HG03342 (cell line): ENCODE results near the gene SHROOM2.
A peak's percentile ranks its signal among the peaks of the same experiment; 100 is the strongest.

Source experiments
- ATAC-seq: cut with Tn5 transposase; IDR thresholded peaks from one replicate; pipeline ENCODE4 v1.9.1; 2021; ENCODE audit warnings: mild to moderate bottlenecking, moderate library complexity; ENCODE audit not compliant: unreplicated experiment

SHROOM2 gene

GRCh38 chrX:9927698-9928482 lies 141.7 kb downstream of the SHROOM2 start:
- no peak for ATAC-seq

GRCh38 chrX:9935436-9935835 lies 149.2 kb downstream of the SHROOM2 start:
- ATAC-seq, result no peak

DNA sequence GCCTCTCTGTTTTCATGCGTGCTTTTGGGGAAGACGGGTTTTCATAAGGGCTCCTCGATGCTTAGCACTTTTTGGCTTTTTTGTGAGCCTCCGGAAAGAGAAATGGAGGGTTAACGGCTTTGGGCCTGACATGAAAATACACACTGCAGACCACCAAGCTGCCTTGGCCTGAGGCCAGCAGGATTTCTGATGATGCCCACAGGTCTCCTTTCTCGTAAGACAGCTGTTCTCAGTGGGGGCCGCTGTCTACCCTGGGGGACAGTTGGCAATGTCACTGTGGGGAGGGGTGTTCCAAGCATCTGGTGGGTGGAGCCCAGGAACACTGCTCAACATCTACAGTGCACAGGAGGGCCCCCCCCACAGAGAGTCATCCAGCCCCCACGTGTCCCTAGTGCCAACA lies 151.5 kb downstream of the SHROOM2 start:
- no peak for ATAC-seq

GRCh38 chrX:9938516-9938915 lies 152.3 kb downstream of the SHROOM2 start:
- no peak for ATAC-seq

DNA sequence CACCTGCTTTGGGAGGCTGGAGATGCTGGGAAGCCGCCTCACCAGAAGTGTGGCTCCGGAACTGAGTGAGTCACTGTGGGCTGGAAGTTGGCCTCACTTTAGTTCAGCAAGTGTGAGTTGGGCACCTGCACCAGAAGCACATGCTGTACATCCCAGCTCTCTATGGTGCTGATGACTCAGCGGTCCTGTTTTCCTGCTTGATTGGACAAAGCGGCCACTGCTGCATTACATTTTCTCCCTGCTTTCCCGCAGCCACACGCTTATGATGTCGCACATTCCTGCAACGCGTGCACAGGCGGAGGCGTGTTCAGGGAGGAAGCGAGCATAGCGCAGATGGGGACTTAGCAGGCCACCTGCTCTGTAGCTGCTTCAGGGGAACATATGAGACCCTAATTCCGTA lies 154.2 kb downstream of the SHROOM2 start:
- ATAC-seq, result no peak

- ATAC-seq, result peak; percentile 86
These were observed 155.9 kb downstream of the SHROOM2 start for GRCh38 chrX:9942086-9942485.

GRCh38 chrX:9943420-9943819 lies 157.2 kb downstream of the SHROOM2 start:
- ATAC-seq, result no peak

- no peak for ATAC-seq
These were observed 161.0 kb downstream of the SHROOM2 start for GRCh38 chrX:9947131-9947794.

DNA sequence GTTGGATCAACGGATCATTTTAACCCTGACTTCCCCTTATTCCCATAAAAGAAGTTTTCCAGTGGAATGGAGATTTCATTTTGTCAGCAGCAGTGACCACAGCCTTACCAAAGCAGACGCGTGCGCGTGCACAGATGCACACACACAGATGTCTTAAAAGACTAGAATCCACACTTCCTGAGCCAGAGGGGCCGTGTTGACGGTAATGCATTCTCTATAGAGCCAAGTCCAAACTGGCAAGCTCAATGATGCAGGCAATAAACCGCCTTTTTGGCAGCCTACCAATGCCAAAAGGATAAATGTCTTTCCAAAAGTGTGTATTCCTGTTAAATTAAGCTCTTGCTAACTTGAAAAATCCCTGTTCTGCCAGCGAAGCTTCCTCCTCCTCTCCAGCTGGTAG lies 162.2 kb downstream of the SHROOM2 start:
- ATAC-seq, result no peak

DNA sequence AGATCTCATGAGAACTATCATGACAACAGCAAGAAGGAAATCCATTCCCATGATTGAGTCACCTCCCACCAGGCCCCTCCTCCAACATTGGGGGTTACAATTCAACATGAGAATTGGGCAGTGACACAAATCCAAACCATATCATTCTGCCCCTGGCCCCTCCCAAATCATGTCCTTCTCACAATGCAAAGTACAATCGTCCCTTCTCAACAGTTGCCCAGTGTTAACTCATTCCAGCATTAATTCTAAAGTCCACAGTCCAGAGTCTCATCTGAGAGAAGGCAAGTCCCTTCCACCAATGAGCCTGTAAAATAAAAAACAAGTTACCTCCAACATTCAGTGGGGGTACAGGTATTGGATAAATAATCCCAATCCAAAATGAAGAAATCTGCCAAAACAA lies 166.1 kb downstream of the SHROOM2 start:
- no peak for ATAC-seq

DNA sequence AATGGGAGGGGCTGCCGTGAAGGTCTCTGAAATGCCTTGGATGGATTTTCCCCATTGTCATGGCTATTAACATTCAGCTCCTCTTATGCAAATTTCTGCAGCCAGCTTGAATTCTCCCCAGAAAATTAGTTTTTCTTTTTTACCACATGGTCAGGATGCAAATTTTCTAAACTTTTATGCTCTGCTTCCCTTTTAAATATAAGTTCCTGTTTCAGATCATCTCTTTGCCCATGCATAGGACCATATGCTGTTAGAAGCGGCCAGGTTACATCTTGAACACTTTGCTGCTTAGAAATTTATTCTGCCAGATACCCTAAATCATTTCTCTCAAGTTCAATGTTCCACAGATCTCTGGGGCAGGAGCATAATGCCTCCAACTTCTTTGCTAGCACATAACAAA lies 167.2 kb downstream of the SHROOM2 start:
- ATAC-seq, result no peak

DNA sequence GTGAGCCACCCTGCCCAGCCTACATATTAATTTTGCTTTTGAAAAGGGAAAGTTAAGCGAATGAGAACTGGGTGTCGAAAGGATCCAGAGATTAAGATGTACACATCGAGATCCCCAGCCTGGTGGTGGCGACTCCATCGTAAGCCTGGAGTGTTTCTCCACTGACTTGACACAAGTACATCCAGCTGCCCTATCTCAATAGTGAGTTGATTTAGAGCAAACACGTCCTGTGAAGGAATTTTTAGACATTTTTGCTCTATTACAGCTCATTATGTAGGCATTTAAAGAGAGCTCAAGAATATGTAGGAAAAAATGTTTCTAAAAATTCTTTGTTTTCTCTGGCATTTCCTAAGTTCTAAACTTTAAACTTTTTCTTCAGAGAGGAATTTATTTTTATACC lies 169.3 kb downstream of the SHROOM2 start:
- ATAC-seq, result no peak

GRCh38 chrX:9957743-9958142 lies 171.5 kb downstream of the SHROOM2 start:
- no peak for ATAC-seq

DNA sequence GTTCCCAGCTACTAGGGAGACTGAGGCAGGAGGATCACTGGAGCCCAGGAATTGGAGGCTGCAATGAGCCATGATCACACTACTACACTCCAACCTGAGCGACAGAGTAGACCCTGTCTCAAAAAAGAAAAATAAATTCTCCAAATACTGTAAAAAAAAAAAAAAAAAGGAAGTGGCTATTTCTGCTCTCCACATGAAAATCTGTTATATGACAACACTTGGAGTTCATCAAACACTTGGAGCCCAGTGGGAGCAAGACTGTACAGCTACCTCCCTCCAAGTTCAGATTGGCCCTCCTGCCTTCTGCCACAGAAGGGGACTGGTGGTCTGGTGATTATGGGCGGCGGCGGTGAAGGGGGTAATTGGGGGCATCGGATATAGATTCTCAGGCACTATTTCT lies 172.0 kb downstream of the SHROOM2 start:
- no peak for ATAC-seq

DNA sequence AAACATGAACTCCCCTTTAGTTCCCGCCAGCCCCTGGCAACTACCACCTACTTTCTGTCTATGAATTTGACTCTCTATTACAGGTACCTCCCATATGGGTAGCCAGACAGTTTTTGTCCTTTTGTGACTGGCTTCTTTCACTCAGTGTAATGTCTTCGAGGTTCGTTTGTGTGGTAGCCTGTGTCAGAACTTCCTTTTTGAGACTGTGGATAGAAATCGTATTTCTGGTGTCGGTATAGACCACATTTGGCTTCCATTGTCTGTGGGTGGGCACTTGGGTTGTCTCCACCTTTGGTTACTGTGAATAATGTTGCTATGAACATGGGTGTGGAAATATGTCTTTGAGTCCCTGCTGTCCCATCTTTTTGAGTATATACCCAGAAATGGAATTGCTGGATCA lies 175.5 kb downstream of the SHROOM2 start:
- no peak for ATAC-seq

GRCh38 chrX:9966775-9967408 lies 180.7 kb downstream of the SHROOM2 start, which contains the start of gene CLDN34:
Gene CLDN34 (plus strand): TSS chrX:9967358. CDS start chrX:9967358, 0 bp downstream.
- ATAC-seq, result no peak

- no peak for ATAC-seq
These were observed 191.4 kb downstream of the SHROOM2 start for GRCh38 chrX:9977635-9978034.

DNA sequence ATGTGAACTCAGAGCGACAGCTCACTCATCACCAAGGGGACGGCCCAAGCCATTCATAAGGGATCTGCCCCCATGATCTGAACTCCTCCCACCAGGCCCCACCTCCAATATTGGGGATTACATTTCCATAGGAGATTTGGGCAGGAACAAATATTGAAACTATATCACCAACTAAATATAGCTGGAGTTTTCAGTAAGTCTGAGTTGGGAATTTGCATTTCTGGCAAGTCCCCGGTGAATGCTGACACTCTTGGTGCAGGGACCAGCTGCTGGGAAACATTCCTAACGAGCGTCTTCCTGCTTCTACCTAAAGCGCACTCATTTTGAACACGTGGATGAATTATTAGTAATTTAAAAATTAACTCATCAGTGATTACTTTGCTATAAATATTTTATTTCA lies 194.2 kb downstream of the SHROOM2 start:
- no peak for ATAC-seq

- no peak for ATAC-seq
These were observed 194.7 kb downstream of the SHROOM2 start for GRCh38 chrX:9980927-9981326.

DNA sequence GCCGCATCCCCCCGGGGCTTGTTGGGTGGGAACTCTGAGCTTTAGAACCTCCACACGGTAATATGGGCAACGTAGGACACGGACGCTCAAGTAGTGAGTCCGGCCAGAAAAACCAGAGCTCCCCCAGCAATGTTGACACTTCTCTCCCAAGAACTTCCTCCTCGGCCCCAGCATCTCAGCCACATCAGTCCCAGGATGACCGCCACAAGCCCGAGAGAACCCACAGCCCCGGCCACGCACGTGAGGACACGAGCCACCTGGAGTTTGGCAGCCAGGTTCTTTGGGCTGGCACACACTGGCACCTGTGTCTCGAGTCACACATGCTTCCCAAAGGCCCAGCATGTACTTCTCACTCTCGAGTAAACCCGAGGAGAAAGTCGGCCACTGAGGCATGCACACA lies 197.2 kb downstream of the SHROOM2 start:
- no peak for ATAC-seq

- no peak for ATAC-seq
These were observed 197.6 kb downstream of the SHROOM2 start for GRCh38 chrX:9983846-9984245.

- ATAC-seq, result no peak
These were observed 202.5 kb downstream of the SHROOM2 start for GRCh38 chrX:9988762-9989161.
